HG02610 (cell line): ENCODE results near the gene TBC1D10A.

ENCODE experiments used
- ATAC-seq: cut with Tn5 transposase; IDR thresholded peaks from one replicate; pipeline ENCODE4 v1.9.1; 2021; ENCODE audit warnings: mild to moderate bottlenecking, moderate library complexity; ENCODE audit not compliant: unreplicated experiment

The TBC1D10A gene

GRCh38 chr22:30326706-30327362 lies at the start of gene TBC1D10A:
TBC1D10A (minus strand) TSS chr22:30326941; CDS start chr22:30326881, 60 bp downstream.
- peak; percentile 83 for ATAC-seq

DNA sequence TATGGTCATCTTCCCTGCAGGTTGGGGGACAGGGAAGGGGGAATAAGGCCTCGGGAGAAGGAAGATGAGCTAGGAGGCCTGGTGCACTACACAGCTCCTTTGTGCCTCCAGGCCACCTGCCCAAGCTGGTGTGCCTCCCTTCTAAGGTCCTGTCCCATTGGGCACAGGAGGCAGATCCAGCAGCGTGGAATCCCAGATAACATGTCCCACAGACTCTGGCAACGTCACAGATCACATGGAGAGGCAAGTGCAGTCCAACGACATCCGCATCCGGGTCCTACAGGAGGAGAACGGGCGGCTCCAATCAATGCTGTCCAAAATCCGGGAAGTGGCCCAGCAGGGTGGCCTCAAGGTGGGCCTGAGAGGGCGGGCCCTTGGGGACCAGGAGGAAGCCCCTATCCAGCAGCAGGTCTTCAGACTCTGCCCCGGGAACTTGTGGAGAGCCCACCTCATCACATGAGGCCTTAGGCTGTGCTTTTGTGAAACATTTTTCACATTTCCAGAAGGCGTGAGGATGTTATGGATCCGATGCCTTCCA lies 48.6 kb upstream of the TBC1D10A start:
- no peak for ATAC-seq

DNA sequence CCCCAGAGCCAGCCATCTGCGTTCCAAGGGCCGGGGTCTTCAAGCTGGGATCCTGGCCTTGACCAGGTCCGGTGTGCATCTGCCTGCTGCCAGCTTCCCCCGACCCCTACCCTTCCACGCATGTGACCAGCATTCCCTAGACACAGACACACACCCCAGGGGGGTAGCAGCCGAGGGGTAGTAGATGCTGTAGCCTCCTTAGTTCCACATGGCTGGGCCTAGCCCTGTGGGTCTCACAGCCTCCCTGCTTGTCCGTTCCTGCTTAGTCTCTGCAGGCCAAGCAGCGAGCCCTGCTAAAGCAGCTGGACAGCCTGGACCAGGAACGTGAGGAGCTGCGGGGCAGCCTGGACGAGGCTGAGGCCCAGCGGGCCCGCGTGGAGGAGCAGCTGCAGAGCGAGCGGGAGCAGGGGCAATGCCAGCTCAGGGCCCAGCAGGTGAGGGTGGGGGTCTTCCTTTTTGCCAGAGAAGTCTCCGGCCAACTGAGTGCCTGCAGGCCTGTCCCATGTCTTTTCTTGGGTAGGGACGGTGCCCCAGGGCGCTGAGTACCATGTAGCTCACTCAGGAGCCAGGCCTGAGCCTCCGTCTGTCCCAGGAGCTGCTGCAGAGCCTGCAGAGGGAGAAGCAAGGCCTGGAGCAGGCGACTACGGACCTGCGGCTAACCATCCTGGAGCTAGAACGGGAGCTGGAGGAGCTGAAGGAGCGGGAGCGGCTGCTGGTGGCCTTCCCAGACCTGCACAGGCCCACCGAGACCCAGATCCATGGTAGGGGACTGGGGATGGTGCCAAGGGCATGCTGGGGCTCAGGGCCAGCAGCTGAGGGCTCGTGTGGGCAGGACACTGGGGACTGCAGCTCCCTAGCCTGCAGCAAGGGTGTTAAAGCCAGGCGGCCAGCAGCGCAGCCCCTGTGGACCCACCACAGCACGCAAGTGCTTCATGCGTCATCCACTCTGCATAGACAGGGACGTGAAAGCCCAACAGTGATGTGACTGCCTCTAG lies 46.9 kb upstream of the TBC1D10A start:
- no peak for ATAC-seq

DNA sequence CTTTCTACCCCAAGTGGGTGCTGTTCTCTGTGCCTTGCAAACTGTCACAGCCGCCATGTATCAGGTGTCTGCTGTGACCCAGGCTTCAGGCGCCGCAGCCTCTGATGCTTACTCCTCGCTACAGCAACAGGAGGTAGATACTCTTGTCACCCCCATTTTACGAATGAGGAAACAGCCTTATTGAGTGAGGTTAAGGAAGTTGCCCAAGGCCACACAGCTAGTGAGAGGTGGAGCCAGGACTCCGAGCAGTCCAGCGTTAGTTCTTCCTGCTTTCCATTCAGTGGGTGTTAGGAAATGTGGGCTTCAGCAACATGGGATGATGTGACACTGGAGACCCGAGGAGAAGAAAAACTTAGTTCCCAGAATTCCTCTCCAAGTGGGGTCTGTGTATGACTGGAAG lies 46.2 kb upstream of the TBC1D10A start:
- no peak for ATAC-seq

GRCh38 chr22:30371981-30372380 lies 45.2 kb upstream of the TBC1D10A start:
- no peak for ATAC-seq

DNA sequence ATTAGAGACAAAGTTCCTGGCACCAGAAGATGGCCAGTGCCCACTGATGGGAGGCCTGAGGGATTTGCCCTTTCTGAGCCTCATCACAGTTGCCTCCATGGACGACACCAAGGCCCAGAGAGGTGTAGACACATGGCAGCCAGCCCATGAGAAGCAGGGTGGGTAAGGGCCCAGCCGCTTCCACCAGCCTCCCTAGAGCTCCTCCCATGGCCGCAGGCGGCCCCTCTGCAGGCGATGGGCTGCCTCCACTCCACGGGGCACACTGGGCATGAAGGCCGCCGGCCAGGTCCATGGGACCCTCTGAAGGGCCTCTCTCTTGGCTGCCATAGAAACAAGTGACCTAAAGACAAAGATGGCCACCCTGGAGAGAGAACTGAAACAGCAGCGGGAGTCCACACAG lies 44.6 kb upstream of the TBC1D10A start:
- no peak for ATAC-seq

DNA sequence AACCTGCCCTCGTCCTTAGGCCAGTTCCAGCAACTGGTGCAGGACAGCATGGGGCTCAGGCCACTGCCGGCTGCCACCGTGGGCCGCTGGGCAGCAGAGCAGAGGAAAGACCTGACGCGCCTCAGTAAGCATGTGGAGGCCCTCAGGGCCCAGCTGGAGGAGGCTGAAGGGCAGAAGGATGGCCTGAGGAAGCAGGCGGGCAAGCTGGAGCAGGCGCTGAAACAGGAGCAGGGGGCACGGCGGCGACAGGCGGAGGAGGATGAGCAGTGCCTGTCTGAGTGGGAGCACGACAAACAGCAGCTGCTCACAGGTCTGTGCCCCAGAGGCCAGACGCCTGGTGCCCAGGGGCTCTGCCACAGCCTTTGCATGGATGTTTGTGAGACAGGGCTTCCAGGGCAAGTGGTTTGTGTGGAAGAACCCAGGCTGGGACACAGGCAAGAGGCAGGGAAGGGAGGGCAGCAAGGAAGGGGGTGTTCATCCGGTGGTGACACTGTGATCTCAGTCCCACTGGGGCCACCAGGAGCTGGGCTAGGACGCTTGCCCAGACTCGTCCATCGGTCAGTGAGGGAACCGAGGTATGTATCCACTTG lies 44.0 kb upstream of the TBC1D10A start:
- ATAC-seq = no peak

DNA sequence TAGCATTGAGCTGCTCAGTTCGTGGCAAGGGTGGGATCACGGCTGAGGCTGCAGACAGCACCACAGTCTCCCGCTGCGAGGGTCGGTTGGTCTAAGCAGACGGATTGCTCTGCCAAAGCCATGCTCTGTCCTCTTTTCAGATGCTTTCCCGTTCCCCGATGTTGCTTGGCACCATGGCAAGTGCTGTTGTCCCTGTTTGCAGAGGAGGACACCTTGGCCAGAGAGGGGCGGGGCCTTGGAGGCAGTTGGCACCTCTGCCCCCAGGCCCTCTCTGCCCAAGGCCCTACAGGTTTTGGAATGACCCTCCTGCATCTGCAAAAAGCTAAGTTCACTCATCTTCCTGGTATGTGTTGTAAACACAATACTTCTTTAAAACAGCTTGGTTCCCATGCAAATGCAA lies 41.7 kb upstream of the TBC1D10A start:
- no peak for ATAC-seq

DNA sequence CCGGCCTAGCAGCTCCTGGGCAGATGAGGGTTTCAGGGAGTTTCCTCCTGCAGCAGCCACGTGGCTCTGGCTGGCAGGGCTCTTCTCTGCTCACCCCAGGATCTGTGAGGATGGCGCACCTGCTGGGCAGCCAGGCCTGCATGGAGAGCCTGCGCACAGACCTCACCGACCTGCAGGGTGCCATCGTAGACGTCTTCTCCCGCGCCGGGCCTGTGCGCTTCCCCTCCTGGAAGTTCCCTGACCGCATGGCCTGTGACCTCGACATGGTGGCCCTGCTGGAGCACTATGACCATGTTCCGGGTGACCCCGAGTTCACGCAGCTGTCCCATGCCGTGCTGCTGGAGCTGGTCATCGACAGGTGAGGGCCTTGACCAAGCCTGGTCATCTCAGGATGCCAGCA lies 39.1 kb upstream of the TBC1D10A start:
- ATAC-seq = no peak

DNA sequence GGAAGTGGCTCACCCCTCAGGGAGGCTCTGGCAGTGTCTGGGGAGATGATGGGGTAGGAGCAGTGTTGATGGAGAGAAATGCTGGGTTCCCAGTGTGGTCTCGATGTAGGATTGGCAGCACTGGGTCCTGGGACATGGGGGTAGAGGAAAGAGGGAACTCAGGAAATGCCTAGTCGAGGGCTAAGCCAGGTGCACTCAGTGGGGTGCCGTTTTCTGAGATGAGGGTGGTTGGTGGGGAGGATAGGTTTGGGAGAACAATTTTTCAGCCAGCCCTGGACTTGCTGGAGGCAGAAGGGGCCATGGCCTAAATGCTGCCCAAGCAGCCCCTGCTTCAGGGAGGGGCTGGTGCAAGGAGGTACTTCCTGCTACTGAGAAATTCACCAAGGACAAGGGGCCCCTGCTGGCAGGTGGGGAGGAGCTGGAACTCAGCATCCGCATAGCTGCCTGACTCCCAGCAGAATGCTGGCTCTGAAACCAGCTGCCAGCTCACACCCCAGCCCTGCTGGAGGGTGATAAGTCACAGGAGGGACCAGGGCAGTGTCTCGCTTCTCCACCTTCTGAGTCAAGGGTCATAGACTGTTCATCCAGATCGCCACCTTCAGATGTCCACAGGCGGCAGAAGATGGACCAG lies 36.0 kb upstream of the TBC1D10A start:
- ATAC-seq = no peak

DNA sequence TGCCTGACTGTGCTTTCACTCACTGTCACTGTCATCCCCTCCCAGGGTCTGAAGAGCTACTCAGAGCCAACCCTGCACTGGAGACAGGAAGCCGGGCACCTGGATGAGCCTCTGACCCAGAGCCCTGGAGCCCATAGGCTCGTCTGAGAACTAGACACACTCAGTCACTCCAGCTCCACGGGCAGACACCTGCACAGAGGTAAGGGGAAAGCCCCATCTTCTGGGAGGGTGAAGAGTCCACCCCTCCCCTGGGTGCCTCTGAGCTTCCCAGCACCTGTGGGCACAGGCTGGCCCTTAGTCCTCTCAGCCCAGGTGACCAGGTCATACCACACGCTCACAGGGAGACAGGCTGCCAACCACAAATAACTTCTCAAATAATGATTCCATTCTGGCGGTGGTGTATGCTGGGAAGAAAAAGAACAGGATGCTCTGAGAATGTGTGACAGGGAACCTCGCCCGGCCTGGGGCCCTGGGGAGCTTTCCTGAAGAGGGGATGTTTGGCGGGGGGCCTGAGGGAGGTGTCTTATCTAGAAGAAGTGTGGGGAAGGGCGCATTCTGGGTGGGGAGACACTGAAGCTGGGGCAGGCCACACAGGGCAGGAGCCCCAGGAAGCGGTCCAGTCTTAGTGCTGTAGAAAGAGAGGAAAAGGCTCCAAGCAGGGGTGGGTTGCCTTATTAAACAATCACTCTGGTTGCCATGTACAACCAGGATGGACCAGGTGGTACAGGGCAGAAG lies 35.3 kb upstream of the TBC1D10A start:
- no peak for ATAC-seq

DNA sequence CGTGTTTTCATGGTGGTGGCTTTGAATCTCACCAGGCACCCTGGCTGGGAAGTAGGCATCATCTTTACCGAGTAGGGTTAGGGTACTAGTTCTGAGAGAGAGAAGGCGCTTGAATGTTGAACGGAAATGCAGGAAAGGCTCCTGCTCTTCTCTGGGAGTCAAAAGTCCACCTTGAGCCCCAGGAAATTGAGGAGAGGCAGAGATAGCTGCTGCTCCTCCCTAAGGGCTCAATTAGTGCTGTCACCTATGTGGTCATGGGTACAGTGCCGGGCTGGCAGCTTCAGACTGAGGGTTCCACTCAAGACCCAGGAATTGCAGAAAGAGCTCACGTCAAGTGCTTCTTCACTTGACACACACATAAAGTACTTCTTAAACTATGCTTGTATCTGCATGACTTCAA lies 31.8 kb upstream of the TBC1D10A start:
- no peak for ATAC-seq

DNA sequence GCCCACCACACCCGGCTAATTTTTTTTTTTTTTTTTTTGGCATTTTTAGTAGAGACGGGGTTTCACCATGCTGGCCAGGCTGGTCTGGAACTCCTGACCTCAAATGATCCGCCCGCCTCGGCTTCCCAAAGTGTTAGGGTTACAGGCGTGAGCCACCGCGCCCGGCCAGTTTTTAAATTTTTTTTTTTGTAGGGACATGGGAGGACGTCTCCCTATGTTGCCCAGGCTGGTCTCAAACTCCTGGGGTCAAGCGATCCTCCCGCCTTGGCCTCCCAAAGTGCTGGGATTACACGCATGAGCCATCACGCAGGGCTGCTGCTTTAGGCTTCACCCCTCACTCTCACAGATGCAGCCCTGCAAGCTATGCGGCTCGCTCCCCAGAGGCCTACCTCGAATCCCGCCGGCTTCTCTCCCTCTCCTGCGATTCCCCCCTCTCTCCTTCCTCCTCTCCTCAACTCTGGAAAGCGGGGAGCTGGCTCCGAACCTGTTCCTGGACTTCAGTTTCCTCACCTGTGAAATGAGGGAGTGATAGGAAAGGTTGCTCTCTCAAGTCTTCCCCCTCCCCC lies 31.0 kb upstream of the TBC1D10A start:
- no peak for ATAC-seq

GRCh38 chr22:30357236-30357570 lies 30.5 kb upstream of the TBC1D10A start:
- ATAC-seq = no peak

GRCh38 chr22:30356449-30357235 lies 29.9 kb upstream of the TBC1D10A start, which contains the start of the genes CCDC157 and SF3A1:
CCDC157 (plus strand) TSS chr22:30357007; CDS start chr22:30366001, 8,994 bp downstream.
SF3A1 (minus strand) TSS chr22:30356894; CDS start chr22:30356792, 102 bp downstream.
- peak; percentile 89 for ATAC-seq

DNA sequence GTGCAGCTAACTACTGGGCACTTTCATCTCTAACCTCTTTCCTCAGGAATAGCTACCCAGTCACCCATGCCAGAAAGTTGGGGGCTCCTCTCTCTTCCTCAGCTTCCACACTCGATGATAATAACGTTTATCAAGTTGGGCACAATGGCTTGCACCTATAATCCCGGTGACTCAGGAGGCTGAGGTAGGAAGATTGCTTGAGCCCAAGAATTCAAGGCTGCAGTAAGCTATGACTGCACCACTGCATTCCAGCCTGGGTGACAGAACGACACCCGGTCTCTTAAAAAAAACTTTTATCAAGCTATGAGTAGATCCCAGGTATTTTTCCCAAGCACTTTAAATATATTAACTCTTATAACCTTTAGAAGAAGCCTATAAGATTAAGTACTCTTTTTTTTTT lies 27.9 kb upstream of the TBC1D10A start:
- ATAC-seq = no peak

GRCh38 chr22:30351226-30351625 lies 24.5 kb upstream of the TBC1D10A start:
- no peak for ATAC-seq

- no peak for ATAC-seq
These were observed 22.1 kb upstream of the TBC1D10A start for GRCh38 chr22:30348809-30349208.

DNA sequence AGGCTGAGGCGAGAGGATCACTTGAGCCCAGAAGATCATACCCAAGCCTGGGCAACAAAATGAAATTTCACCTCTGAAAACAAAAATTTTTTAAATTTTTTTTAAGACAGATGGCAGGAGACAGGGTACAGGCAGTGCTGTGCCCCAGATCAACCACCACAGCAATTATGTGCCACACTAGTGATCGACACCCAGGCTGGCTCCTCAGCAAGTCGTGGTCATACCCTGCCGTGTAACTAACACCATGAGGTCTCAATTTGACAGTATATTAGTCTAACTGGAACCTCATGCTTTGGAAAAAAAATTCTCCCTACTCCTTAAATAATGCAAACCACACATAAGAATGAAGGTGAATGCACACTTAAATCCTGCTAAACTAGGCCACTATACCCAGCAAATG lies 21.7 kb upstream of the TBC1D10A start:
- ATAC-seq = no peak
